NCI-H345 (cell line): Measurements from ENCODE around the gene NHLH1.

Source experiments
- DNase-seq: peaks from one replicate; lab custom pipeline; 2025; lab: John Stamatoyannopoulos, UW

NHLH1 gene

DNA sequence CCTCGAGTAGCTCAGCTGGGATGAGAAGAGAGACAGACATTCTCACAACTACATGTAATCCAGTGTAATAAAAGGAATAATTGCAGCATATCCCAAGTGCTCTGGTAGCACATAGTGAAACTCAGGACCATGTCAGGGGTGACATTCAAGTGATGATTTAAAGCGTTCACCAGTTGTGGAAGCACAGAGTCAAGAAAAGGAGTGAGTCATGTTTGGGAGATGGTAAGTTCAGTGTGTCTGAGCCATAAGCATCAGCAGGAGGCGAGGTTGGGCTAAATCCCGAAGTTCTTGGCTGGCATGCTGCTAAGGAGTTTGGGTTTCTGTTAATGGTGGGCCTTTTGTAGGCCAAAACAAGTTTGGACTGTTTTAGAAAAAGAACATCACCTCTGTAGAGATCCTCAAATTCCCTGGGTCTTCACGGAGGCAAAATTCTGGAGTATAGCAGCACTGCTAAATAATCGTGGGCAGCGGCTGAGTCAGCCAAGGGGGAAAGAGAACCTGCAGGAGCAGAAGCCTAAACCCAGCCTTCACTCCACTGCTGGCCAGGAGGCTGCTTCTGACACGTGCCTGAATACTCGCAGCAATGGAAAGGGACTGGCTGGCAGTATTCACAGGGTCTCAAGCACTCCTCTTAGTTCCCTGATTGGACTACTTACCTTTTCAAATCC is 7.2 kb upstream of the NHLH1 start:
- DNase-seq = no peak

DNA sequence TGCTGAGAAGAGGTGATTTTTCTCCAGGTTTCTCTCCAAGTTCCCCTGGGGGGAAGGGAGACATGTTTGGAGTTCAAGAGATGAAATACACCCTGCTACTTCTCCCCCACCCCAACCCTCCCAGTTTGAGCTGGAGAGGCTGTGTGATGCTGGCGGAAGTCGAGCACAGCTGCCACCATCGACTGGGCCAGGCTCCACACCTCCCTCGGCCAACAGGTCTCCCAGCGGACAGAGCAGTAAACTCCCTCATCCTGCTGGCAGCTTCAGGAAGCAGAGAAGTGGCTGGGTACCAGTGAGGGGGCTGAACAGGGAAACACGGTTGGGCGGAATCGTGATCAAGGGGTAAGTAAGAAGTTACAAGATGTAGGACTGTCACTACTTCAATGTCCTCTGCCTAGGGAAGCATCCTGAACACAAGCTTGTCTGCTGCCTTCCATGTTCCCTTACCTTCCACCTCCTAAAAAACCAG is 6.6 kb upstream of the NHLH1 start:
- DNase-seq = no peak

DNA sequence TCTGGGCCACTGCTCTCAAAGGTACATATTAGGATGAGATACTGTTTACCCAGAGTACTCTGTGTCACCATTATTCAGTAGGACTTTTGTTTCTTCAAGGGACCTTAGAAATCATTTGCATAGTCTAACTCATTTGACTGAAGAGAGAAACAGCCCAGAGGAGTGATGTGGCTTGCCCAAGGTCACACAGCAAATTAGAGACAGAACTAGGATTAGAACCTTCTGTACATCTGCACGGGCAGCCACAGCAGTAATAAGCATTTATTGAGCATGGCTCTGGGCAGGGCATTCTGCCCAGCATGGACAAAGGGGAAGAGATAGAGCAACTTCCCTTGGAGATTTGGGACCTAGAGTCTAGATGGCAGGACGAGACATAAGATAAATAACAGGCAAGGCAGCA is 5.7 kb upstream of the NHLH1 start:
- no peak for DNase-seq

DNA sequence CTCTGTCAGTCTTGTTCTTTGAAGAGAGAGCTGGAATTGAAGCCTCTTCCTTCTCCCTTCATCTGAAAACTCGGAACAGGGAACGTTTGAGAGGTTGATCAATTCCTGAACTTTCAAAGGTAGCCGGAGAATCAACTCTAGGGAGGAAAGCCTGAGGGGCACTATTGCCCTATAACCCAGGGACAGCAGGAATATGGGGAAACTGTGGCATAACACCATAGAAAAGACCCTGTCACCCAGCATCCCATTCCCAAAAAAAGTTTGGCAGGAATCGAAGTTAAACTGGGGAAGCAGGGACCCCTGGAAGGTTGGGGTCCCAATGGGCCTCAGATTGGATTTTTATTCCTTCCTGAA is 5.1 kb upstream of the NHLH1 start:
- DNase-seq = no peak

DNA sequence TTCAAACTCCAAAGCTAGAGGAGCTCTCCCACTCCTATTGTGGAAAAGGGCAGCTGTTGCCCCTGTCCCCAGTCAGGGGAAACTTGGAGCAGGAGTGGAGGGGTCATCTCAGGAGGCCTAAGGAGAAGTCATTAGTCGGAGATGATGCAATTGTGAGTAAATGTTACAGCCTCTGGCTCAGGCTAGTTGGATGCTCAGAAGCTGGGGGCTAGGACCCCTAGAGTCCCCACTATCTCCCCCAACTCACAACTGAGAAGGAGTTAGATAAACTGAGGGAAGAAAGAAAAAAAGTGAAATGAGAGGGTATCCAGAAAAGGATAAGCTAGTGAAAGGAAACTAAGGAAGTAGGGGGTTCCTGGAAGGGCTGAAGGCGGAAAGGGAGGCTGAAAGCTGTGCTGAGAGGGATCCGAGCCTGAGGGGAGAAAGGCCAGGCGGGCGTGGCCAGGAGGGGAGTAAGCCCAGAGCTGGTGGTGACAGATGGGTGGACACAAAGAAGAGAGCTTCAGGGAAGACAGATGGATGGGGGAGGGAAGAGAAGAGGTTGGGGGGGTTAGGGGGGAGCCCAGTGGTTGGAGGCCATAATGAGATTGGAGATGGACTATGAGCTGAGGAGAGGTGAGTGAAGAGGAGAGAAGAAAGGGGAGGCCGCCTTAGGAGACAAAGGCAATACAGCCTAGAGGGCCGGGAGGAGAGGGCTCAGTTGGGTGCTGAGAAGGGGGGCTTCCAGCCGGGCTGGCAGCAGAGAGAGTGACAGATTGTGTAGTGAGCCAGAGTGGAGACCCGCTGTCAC is 4.5 kb upstream of the NHLH1 start:
- DNase-seq = no peak

DNA sequence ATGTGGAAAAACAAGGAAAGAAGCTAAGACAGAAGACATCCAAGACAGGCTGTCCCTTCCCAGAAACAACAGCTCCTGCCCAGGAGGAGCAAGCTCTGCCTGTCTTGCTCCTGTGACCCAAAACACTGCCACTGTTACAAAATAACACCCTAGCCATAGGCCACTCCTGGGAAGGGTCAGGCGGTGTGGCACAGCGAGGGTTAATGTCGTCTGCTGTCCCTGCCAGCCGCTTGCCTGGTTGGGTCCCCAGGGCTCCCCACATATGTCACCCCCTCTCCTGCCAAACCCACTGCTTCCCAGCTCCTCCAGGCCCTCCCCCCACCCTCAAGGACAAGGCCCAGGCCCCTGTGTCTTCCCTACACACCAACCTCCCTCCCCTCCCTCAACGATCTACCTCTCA is 3.9 kb upstream of the NHLH1 start:
- no peak for DNase-seq

DNA sequence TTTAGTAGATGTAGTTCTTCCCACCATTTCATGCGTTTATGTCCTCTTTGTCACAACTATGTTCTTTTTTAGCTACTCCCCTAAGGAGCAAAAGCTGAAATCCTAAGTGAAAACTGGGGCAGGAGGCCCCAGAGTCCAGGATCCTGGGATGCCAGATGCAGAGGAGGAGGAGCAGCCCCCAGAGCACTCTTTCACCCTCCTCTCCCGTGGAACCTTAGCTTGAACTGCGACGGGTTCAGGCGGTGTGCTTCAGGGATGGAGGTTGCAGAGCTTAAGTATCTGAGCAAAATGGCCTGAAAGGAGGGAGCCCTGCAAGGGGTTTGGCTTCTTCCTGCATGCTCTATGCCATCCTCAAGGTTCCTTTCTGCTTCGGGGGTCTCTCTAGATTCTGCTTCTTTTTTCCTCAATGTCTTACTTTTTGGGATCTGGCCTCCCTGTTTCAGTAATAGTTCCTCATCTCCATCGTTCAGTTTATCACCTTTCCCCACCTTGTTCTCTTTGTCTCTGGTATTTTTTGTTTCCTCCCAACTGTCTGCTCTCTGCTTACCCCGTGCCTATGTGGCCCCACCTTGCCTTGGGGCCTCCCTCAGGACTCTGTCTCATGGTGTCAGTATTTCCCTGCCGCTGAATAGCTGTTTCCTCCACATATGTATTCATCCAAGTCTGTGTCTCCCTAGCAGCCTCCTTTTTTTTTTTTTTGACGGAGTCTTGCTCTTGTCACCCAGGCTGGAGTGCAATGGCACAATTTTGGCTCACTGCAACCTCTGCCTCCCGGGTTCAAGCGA is 2.7 kb upstream of the NHLH1 start:
- no peak for DNase-seq

DNA sequence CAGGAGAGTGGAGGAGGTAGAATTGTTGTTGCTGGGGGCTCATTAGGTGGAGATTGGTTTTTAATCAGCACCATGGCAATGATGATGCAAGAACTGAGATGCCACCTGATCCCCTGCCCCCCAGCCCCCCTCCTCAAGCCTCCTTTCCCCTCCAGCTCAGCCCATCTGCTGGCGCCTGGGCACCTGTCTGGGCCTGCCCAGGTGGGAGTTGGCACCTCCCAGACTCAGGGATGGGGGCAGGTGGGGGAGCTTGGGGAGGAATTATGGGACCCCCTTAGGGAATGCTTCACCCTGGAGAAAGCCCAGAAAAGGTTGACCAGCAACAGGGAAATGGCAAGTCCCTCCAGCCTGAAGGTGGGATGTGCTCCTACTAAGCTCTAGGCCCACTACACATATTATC is 1.5 kb upstream of the NHLH1 start:
- DNase-seq = no peak

DNA sequence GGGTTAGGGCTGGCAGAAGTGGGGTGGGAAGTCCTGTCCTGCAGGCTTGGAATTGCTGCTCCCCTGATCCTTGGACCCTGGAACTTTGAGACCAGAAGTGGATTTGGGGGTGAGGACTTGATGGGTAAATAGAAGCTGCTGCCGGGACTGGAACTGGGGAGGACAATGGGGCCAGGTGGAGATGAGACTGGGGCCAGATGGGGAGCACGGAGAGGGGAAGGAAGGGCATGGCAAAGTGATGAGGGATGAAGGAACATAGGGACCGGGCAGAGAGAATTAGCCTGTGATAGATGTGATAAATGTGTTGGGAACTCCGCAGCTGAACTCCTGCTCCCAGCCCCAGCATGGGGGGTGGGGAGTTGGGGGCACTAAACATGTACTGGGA is 637 bp downstream of the NHLH1 start:
- DNase-seq = no peak

DNA sequence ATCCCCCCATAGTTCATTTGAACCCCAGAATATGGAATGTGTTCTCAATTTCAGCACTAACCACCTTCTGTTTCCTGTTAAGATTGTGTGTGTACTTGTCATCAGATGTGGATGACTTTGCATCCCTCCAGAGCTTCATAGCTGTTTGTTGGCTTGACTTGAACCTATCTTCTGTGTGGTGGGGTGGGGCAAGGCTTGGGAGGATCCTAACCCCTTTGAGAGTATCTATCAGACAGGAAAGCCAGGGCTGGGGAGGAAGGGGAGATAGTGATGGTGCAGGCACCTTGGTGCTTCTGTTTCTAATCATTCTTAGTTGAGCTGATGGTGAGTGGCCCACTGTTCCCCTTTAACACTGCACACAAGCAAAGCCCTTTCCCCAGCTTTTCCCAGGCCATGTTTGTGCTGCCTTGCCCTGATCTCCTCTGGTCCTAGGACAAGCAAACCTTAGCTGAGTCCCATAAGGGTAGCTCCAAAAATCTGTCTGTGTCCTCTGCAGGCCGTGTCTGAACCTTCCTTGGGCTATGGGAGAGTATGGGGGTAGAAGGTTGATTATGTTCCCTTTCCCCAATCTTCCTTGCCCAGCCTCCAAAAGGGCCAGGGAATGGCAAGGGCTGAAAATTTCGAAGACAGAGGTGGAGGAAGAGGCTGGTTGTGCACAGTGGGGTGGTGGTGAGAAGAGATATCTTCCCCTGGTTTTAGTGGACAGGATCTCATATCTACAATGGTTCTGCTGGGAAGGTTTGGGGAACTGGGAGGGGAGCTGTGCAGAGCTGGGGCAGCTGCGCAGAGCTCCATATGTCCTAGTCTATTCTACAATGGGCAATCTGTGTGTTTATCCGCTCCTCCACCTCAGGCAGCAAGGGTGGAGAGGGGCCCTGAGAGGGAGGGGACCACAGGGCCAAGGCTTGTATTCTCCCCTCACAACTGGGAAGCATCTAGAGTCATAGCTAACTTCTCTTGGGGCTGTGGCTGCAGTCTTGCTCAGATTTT is 1.4 kb downstream of the NHLH1 start:
- no peak for DNase-seq

DNA sequence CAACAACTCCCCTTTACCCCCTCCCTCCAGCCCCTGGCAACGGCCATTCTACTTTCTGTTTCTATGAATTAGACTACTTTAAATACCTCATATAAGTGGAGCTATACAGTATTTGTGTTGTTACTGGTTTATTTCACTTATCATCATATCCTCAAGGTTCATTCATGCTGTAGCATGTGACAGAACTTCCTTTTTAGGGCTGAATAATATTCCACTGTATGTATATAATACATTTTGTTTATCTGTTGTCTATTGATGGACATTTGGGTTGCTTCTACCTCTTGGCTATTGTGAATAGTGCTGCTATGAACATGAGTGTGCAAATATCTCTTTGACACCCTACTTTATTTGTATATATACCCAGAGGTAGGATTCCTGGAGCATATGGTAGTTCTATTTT is 2.2 kb downstream of the NHLH1 start:
- no peak for DNase-seq

DNA sequence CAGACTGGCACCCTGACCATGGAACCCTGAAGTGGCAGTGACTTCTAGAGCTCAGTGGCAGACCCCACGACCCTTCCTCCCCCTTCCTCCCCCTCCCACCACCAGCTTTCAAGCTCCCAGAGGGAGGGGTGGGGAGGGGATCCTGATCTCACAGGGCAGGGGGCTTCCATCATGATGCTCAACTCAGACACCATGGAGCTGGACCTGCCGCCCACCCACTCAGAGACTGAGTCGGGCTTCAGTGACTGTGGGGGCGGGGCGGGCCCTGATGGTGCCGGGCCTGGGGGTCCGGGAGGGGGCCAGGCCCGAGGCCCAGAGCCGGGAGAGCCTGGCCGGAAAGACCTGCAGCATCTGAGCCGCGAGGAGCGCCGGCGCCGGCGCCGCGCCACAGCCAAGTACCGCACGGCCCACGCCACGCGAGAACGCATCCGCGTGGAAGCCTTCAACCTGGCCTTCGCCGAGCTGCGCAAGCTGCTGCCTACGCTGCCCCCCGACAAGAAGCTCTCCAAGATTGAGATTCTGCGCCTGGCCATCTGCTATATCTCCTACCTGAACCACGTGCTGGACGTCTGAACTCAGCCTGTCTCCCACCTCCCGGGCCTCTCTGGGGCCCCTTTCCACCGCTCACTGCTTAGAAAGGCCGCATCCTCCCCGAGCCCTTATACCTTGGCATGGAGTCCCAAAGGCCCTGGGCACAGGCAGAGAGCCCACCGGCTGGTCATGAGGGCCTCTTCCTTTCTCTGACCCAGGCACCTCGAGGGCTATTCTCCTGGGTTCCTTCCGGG is 3.9 kb downstream of the NHLH1 start:
- DNase-seq = no peak

DNA sequence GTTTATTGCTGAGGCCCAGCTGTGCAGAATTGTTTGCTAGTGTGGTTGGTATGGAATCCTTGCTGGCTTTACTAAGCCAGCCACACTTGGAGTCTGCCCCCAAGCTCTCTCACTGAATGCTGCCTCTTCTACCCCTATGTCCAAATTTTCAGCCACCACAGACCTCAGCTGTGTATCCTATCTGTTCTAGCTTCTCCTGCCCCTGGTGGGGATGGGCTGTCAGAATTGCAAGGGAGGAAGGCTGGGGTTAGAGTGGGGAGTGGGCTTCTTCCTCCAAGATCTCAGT is 4.4 kb downstream of the NHLH1 start:
- no peak for DNase-seq

DNA sequence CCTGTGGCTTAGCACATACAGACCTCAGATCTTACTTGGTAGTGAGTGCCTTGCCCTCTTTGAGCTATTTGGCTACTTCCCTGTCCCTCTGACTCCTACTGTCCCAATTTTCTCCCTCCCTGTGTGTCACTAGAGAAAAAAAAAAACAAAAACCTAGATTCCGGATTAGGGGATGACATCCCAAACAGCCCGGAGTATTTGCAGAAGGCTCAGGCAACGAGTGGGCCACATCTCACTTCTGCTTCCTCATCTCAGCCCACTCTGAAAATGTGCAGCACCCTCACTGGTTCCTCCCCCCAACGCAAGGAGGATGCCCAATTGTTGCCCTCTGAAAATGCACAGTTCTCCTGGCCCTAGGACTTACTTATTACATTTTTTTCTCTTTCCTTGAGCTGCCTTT is 4.9 kb downstream of the NHLH1 start:
- DNase-seq = no peak

DNA sequence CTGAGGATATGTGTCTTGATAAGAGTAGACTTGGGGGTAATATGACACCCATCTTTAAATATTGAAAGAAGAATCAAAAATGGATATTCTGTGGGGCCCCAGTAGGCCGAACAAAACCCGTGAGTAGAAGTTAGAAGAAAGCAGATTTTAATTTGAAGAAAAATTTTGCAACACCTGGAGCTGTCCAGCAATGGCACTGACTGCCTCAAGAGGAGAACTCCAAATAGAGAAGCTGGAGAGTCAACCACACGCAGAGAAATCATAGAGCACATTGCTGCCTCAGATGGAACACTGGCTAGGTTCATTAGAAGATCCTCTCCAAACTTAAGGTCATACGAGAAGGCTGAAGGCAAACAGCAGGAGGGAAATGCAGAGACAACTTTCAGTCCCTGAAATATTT is 6.8 kb downstream of the NHLH1 start:
- no peak for DNase-seq

DNA sequence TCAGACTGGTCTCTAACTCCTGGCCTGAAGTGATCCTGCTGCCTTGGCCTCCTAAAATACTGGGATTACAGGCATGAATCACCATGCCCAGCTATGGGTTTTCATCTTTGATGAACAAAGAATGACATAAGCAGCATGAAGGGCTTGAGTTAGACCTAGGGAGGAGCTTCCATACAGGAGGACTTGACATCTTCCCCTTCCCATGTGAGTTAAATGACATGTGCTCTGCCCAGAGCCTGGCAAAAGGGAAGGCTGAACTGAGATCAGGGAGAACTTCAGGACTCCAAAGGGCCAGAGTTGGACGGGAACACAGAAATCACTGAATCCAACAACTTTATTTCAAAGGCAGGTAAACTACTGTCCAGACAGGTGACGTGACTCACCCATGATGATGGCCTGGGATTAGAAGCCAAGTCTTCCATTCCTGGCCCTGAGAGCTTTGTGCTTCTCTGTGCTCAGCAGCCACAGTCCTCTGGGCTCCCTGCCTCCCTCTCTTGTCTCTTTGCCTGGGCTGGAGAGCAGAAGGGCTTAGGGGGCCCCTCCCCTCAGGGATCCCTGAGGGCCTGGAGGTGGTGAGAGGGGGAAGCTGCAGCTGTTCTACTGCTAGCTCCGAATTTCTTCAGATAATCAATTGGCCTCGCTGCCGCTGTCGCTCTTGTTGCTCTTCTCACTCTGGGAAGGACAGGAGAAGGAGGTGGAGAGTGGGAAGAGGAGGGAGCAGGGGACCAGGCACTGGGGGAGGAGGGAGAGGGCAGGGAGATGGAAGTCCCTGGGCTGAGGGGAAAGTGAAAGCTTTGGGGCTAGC is 7.6 kb downstream of the NHLH1 start:
- no peak for DNase-seq

DNA sequence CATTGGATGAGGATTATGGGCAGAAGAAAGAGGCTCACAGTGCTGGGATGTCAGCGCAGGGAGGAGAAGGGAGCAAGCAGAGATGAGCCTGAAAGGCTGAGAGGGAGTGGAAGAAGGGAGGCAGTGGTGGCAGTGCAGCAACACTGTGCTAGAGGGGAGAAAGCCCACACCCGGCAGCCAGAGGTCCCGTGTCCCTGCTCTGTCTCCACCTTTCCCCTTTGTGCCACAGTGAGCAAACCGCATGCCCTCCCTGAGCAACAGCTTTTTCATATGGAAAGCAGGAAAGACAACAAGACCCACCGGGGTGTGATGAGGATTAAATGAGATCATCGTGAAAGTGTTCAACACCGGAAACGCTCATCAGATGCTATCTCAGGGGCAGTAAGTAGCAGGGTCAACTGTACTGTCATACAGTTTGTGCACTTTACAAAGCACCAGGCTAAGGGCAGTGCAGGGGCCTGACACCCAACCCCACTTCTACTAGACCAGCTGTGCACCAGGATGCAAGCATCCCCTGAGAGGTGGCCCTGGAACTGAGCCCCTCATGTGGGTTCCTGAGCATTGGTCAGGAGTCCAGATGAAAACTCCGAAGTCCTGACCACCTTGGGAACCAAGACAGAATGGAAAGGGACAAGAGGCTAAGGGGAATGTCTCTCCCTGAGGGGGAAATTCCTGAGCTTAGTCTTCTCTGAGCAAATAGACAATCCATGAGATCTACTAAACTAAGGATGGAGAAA is 9.1 kb downstream of the NHLH1 start:
- DNase-seq = no peak

DNA sequence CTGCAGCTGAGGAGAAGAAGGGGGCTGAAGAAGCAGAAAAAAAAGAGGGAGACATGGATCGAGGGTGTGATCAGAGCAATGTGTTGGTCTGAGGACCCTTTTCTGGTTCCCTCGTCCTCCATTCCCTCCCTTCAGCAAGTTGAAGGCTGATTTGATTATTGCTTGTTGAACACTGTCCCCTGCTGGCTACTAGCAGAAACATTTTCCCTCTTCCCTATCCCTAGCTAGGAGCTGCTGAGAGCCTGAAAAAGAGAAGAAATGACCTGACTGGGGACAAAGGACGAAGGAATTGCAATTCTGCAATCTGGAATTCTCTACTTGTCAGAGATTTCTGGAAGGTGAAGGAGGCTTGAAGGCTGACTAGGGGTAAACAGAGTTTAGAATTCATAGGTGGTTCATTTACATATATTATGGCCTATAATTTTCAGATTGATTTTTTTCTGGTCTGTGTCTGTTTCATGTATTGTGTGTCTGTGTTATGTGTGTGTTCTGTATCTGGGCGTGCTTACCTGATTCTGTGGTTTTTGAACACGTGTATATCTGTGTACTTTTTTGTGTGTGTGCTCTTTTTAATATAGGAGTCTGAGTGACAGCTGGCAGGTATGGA is 9.8 kb downstream of the NHLH1 start:
- peak; percentile 67 for DNase-seq

DNA sequence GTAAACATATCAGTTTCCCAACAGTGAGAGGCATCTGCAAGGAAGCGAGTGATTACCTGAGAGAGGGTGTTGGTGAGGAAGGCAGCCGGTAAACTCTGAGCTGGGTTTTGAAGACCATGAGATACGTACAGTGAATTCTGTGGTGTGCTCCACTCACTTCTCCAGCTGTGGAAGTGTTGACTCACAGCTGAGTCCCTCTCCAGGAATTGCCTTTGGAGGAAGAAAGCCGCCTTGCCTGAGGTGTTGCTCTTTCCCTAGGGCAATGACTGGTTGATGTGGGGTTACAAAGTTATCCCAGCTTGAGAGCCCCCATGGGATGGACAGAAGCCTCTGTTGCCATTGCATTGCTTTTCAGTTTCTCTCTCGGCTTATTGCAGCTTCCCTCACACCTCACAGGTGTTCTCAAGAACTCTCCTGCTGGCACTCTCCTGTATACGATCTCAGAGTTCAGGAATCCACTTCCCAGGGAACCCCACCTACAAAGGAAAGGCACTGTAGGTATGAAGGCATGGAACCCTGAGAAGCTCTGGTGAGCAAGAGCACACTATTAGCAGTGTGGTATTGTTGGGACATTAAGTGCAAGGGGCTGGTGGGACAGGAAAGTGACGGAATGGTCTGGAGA is 10.8 kb downstream of the NHLH1 start:
- DNase-seq = no peak
